SK-N-MC (cell line): Measurements from ENCODE around the gene PI16.

Source experiments
- EZH2 ChIP-seq: fragments of 200-600 bp; sonication (generic); IDR thresholded peaks from one replicate; pipeline ENCODE4 v1.6.1; 2017; ENCODE audit warnings: antibody characterized with exemption
- FOXP2 ChIP-seq: optimal IDR thresholded peaks from 2 replicates; pipeline ENCODE3; 2011; ENCODE audit warnings: mild to moderate bottlenecking, moderate library complexity; ENCODE audit not compliant: insufficient read depth; ENCODE audit errors: extremely low read length, control extremely low read depth
- POLR2AphosphoS5 ChIP-seq: IDR thresholded peaks from 2 replicates; pipeline ENCODE4 v1.6.1; 2012; ENCODE audit warnings: mild to moderate bottlenecking, low read depth, low read length, borderline replicate concordance

- no peak for TF ChIP-seq POLR2AphosphoS5
- TF ChIP-seq EZH2, result no peak
- no peak for TF ChIP-seq FOXP2
Observed at GRCh38 chr6:37008484-37009465, 54.2 kb downstream of the PI16 start.
